HG03521 (cell line): Measurements from ENCODE around the gene SUSD4.

Experiments used
- ATAC-seq: cut with Tn5 transposase; IDR thresholded peaks from one replicate; pipeline ENCODE4 v1.9.1; 2021; ENCODE audit warnings: mild to moderate bottlenecking, moderate library complexity; ENCODE audit not compliant: unreplicated experiment

SUSD4 gene

GRCh38 chr1:223331301-223331700 lies 32.7 kb downstream of the SUSD4 start:
- no peak for ATAC-seq

- ATAC-seq: no peak
Observed at GRCh38 chr1:223330466-223330865, 33.5 kb downstream of the SUSD4 start.

- no peak for ATAC-seq
Observed at GRCh38 chr1:223329664-223330415, 34.1 kb downstream of the SUSD4 start.

GRCh38 chr1:223329252-223329651 lies 34.7 kb downstream of the SUSD4 start:
- ATAC-seq: no peak

- no peak for ATAC-seq
Observed at GRCh38 chr1:223328566-223328965, 35.4 kb downstream of the SUSD4 start.

- no peak for ATAC-seq
Observed at GRCh38 chr1:223326776-223327175, 37.2 kb downstream of the SUSD4 start.

- ATAC-seq: no peak
Observed at GRCh38 chr1:223323491-223324484, 40.2 kb downstream of the SUSD4 start.

GRCh38 chr1:223322868-223323267 lies 41.1 kb downstream of the SUSD4 start:
- ATAC-seq: no peak

GRCh38 chr1:223320959-223321358 lies 43.0 kb downstream of the SUSD4 start:
- no peak for ATAC-seq

GRCh38 chr1:223319905-223320580 lies 43.9 kb downstream of the SUSD4 start:
- ATAC-seq: no peak

GRCh38 chr1:223319398-223319797 lies 44.6 kb downstream of the SUSD4 start:
- ATAC-seq: no peak

- ATAC-seq: no peak
Observed at GRCh38 chr1:223316082-223316481, 47.9 kb downstream of the SUSD4 start.

GRCh38 chr1:223315665-223316064 lies 48.3 kb downstream of the SUSD4 start:
- ATAC-seq: no peak

- no peak for ATAC-seq
Observed at GRCh38 chr1:223313415-223313754, 50.6 kb downstream of the SUSD4 start.

- ATAC-seq: no peak
Observed at GRCh38 chr1:223312705-223313414, 51.1 kb downstream of the SUSD4 start.

GRCh38 chr1:223312273-223312672 lies 51.7 kb downstream of the SUSD4 start:
- ATAC-seq: no peak

GRCh38 chr1:223311826-223312225 lies 52.1 kb downstream of the SUSD4 start:
- ATAC-seq: no peak

- no peak for ATAC-seq
Observed at GRCh38 chr1:223308136-223308535, 55.8 kb downstream of the SUSD4 start.

GRCh38 chr1:223307544-223307943 lies 56.4 kb downstream of the SUSD4 start:
- no peak for ATAC-seq

- no peak for ATAC-seq
Observed at GRCh38 chr1:223304931-223305330, 59.0 kb downstream of the SUSD4 start.

GRCh38 chr1:223301371-223301770 lies 62.6 kb downstream of the SUSD4 start:
- no peak for ATAC-seq
